Glomerular endothelial cell (primary cell): ENCODE data around the gene MAGEA10. TPM values are rescaled to one million over a fixed set of nuclear protein-coding genes. Genes with fewer than 3 reads are reported as not detected.

ENCODE experiments used
- total RNA-seq: library from RNA; depleted of rRNA; stranded (reverse); fragments of >200 nt; gene quantifications from 2 replicates; pipeline ENCODE4 v1.2.3, GENCODE V29; 2015

MAGEA10 gene
- total RNA-seq, 1 donor from 2014 or later: not detected

Other genes starting within 250 kb of the MAGEA10 start
- not detected in 2 replicates for gene MAGEA4, start 225.7 kb downstream of the MAGEA10 start, total RNA-seq
- 3.0 and 20.7 TPM in 2 replicates for gene GABRE, start 163.9 kb downstream of the MAGEA10 start, total RNA-seq